ENCODE results near the gene CDX1. TPM values are rescaled to one million over a fixed set of nuclear protein-coding genes. Genes with fewer than 3 reads are reported as not detected.
A peak's percentile ranks its signal among the peaks of the same experiment; 100 is the strongest.

CDX1 gene
- total and polyA plus RNA-seq, 2 of the 8 experiments (the other 6 are each of a cell fraction or from before 2014, with no cell fraction given): not detected

- TF ChIP-seq RAD21 (IDR thresholded peaks at IDR 0.05 in 1 of 2, conservative IDR thresholded peaks at IDR 0.05 in 1 of 2; ENCODE audit: low read depth in 2 of 2, low read length in 2 of 2) (peak; percentile 90 to 93), BACH1 (IDR thresholded peaks at IDR 0.05; ENCODE audit: low read length) (no peak), CHD2 (IDR thresholded peaks at IDR 0.05; ENCODE audit: low read length) (no peak), SP4 (IDR thresholded peaks at IDR 0.05; ENCODE audit: low read length) (peak; percentile 37; the same call in 1 of the 2 replicates), SUZ12 (IDR thresholded peaks at IDR 0.05; ENCODE audit: low read length) (no peak), YY1 (IDR thresholded peaks at IDR 0.05; ENCODE audit: low read depth, low read length) (peak; percentile 40; the same call in 1 of the 2 replicates), CTBP2 (IDR thresholded peaks at IDR 0.05; ENCODE audit: borderline replicate concordance, insufficient read depth, insufficient read length, low read length) (peak; percentile 44)
These were observed 5.1 kb upstream of the CDX1 start (continued) for GRCh38 chr5:150161242-150162141.

Measured in H1 (cell line).